GM21723 (cell line): Measurements from ENCODE around the gene MLLT1.

Experiments
- ATAC-seq: cut with Tn5 transposase; IDR thresholded peaks from one replicate; pipeline ENCODE4 v1.9.1; 2021; ENCODE audit warnings: mild to moderate bottlenecking, moderate library complexity; ENCODE audit not compliant: unreplicated experiment

Gene MLLT1

DNA sequence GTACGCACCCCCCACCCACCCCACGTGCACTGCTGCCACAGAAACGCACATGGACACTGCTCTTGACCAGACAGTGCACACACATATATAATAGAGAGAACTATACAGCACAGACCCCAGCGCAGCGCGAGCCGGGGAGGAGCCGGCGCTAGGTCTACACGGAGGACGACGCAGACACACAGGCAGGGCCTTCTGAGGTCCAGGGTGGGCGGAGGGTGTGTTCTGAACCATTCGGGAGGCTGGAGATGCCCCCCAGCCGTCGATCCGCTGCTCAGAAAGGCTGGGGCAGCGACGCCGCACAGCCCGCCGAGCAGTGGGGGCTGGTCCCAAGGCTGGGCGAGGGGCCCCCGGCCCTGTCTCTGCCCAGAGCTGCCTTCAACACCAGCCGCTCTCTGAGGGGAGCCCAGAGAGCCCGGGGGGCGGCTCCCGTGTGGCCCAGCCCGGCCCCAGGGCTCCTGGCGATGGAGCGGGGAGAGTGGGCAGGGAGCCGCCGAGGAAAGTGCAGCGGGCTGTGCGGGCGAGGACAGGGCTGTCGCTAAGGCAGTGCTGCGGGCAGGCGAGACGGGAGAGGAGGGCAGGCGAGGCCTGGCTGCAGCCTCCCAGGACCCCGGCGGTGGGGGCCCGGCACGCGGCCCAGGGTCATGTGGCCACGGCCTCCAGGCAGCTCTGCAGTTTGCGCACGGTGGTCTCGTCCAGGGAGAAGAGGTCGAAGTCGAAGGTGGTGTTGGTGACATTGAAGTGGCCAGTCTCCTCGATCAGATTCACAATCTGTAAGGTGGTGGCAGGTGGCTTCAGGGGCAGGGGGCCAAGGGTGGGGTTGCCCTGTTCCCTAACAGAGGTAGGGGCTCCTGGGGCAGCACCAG, 67.1 kb downstream of the MLLT1 start:
- ATAC-seq = no peak

DNA sequence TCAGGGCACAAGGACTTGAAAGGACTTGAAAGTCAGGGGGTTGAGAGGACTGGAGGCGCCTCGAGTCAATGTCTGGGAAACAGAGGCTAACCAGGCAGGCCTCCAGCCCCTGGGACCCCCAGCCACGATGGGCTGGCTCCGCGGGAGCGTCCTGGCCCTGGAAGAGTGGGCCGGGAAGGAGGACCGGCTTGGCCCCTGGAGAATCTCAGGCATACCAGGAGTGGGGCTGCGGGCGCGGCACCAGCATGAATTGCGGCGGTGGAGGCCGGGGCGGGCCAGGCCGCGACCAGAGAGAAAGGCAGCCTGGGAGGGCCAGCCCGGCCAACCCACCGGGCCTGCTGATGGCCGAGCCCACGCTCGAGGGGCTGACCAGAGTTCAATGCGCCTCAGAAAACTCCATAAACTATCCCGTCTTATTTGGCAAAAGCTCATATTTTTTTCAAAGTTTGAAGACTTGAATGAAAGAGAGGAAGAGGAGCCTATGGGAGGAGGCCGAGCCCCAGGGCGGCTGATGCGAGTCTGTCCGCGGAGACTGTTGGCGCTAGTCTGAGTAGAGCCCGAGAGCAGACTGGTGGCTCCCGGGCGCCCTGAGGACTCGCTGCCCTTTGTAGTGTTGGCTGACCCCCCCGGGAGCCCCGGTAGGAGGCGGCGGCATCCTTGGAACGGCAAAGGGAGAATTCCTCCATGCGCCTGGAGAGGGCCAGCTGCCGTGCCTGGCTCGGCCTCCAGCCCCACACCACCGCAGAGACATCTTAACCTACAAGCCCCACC, 68.0 kb downstream of the MLLT1 start:
- ATAC-seq = no peak

DNA sequence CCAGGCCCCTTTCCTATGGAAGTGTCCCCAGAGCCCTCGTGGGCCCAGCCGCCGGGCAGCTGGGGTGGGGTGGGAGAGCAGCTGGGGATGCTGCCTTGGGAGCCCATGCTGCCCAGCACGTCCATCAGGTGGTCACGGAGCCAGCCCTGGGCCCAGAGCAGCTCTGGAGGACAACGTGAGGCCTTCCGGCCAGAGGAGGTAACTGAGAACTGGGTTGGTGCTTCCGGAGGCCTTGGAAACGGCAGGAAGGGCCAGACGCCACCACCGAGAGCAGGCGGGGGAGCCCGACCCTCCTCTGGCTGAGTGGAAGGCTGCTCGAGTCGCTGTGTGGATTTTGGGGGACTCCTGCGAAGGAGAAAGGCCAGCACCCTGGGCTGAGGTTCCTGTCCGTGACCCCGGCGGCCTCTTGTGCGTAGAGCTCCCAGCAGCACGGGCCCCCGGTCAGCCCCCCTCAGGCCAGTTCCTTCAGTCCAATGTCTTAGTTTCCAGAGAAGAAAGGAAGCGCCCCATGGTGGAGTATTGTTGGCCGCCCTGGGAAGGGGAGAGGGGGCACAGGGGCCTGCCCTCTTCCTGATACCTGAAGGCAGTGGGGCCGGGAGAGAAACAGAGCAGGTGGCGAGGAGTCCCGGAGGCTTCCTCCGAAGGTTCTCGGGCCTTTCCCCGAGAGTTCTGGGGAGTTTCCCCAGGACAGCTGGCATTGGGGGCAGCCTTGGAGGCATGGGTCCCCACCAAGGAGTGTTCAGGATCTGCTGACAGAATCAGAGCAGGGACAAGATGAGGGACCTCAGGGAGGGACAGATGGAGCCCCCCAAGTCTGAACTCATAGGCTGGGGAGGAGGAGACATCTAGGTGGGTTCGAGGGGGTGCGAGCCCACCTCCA, 68.8 kb downstream of the MLLT1 start:
- no peak for ATAC-seq

DNA sequence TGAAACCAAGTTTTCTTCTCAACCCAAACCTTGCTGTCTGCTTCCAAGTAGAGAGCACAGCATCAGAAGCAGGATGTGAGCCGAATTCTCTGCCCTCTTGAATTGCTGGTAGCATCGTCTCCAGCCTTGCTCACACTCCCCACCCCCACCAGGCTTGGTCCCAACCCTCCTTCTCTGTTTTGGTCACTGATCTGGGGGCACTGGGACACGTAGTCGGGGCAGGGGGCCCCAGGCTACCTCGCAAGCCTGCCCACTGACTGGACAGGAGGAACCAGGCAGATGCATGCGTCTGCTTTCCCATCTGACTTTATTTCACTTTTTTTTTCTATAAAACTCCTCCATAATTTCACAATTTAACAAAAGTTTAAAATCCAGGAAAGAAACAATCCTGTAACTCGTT, 69.7 kb downstream of the MLLT1 start:
- ATAC-seq = no peak

DNA sequence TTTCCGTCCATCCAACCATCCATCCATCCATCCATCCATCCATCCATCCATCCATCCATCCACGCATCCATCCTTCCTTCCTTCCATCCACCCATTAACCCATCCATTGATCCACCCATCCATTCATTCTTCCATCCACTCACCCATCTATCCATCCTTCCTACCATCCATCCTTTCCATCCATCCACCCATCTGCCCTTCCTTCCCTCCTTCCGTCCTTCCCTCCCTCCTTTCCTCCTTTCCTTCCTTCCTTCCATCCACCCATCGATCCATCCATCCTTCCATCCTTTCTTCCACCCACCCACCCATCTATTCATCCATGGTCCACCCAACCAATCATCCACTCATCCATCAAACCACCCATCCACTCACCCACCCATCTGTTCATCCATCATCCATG, 70.1 kb downstream of the MLLT1 start:
- ATAC-seq = no peak

DNA sequence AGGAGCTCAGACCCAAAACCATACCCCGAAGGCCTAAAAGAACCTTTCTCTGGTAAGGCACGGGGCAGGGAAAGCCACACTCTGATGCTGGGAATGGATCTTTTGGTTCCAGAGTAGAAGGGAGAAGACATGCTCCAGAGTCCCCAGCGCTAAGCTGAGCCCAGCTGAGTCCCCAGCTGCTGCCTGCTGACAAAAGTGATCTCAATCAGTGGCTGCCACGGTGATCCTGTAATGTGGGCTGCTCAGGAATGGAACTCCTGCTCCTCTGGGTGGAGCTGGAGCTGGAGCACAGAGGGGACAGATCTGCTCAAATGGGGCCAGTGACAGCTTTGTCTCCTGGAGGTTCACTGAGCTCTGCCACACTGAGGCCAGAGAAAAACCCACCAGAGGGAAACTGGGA, 70.5 kb downstream of the MLLT1 start:
- no peak for ATAC-seq

DNA sequence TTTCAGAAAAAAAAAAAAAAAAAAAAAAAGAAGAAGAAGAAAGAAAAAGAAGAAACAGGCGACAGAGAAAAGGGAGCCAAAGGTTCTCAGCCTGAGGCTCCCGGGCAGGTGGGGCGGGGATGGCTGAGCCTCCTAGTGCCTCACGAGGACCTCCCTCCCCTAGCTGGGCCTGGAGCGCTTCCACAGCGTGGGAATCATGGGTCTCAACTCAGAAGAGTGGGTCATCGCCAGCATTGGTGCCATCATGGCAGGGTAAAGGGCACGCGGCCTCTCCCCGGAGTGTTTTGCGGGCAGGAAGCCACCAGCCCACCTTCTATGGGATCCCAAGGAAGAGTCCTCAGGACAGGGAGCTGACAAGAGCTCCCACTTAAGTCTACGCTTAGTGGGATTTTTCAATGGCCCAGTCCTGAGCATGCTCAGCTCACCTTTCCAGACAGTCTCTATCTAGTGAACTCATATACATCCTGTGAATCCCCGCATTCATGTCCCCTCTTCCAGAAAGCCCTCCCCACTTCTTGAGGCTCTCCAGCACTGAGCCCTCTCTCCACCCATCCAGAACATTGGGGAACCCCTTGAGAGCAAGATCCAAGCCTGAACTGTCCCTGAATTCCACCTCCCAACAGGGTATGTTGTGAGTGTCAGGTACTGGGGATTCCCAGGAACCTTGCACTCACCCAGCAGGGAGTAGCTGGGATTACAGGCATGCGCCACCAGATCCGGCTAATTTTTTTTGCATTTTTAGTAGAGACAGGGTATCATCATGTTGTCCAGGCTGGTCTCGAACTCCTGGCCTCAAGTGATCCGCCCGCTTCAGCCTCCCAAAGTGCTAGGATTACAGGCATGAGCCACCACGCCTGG, 74.7 kb downstream of the MLLT1 start:
- no peak for ATAC-seq

DNA sequence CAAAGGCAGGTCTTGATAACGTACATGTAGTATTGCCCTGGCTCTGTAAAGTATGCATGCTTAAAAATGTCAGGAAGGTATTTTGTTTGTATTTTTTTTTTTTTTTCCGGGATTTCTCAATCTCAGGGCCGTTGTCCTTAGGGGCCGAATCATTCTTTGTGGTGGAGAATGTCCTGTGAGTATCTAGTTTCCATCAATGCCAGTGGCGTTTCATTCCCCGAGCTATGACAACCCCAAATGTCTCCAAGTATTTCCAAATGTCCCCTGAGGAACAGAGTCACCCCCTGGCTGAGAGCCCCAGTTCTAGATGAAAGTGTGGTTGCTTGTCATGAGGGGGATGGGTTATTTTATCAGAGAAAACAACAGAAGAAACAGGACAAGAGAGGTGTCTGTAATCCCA, 75.6 kb downstream of the MLLT1 start:
- no peak for ATAC-seq

DNA sequence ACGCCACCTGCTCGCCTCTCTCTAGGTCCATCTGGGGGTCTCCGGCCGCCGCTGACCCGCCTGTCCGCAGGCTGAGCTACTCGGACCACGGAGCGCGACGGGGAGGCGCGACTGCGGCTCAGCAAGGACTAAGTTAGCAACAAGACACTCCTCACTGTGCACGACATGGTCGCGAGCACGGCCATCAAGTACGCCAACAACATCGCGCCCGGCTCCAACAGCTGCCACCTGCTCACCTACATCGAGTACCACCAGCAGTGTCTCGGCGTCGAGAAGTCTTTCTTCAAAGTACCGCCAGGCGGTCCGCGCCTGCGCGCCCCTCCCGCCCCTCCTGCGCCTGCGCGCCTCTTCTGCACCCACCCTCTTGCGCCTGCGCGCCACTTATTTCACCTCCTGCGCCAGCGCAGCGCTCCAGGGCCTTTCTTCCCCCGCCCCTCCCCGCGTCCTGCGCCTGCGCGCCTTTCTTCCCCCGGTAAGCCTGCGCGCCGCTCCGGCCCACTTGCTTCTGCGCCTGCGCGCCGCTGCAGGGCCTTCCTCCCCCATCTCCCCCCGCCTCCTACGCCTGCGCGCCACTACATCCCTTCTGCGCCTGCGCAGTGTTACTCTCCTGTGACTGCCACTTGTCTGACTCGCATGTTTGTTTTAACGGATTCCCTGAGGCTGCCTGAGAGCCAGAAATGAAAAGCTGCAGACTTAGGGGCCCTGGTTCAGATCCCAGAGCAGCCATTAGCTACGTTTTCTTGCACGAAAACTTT, 80.4 kb downstream of the MLLT1 start:
- peak; percentile 65 for ATAC-seq

DNA sequence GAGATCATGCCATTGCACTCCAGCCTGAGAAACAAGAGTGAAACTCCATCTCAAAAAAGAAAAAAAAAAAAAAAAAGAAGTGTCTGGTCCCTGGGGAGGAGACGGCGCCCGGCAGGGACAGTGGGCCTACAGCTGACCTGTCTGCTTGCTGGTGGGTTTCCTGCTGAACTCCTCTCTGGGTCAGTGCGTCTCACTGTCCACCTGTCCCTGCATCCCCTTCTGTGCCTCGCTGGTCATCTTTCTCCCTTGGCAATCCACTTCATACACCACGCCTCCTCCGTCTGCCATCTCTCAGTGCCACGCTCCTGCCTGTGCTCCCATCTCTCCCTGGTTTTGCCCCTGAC, 80.9 kb downstream of the MLLT1 start:
- peak; percentile 23 for ATAC-seq

DNA sequence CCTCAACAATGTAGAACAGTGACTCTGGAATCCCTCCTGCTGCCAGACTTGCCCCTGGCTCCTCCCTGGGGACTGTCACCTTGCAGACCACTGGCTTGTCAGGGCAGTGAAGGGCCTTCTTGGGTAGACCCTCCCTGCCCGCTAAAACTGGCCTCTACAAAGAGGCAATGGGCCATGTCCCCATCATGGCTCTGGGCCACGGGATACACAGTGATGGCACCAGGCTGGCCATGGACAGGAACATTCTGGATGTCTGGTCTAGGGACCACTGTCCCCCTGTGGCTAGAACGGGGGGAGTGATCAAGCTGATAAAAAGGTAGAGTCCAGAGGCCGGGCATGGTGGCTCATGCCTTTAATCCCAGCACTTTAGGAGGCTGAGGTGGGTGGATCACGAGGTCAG, 83.4 kb downstream of the MLLT1 start:
- ATAC-seq = no peak

DNA sequence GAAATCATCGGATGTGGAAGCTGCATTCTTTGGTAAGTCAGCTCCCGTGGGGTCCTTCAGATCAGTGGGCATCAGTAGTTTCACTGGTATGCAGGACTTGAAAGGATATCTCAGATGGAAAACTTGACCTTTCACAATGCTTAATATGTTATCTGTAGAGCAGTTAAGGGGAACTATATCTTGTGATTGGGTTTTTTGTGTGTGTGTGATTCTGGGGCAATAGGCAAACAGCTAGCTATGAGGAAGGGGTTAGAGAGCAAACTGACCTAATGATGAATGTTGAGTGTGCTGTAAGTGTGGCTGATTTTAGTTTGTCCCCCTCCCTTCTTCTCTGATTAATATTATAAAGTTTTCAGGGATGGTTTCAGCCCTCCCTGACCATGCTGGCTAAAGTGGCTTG, 91.0 kb downstream of the MLLT1 start:
- ATAC-seq = no peak

DNA sequence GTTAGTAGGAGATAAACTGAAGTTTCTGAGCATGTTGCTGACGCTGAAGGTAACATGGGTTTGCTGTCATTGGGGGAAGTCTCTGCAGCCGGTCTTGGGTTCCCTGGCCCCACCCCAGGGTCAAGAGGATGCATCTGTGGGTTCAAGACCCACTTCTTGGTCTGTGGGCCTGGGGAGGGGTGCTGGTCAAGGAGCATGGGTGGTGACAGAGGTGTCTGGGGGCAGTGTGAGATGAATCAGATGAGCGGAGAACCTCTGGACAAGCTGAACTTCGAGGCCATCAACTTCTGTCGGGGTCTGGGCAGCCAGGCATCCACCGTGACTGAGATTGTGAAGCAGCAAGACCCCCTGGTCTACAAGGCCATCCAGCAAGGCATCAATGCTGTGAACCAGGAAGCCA, 92.4 kb downstream of the MLLT1 start:
- no peak for ATAC-seq

DNA sequence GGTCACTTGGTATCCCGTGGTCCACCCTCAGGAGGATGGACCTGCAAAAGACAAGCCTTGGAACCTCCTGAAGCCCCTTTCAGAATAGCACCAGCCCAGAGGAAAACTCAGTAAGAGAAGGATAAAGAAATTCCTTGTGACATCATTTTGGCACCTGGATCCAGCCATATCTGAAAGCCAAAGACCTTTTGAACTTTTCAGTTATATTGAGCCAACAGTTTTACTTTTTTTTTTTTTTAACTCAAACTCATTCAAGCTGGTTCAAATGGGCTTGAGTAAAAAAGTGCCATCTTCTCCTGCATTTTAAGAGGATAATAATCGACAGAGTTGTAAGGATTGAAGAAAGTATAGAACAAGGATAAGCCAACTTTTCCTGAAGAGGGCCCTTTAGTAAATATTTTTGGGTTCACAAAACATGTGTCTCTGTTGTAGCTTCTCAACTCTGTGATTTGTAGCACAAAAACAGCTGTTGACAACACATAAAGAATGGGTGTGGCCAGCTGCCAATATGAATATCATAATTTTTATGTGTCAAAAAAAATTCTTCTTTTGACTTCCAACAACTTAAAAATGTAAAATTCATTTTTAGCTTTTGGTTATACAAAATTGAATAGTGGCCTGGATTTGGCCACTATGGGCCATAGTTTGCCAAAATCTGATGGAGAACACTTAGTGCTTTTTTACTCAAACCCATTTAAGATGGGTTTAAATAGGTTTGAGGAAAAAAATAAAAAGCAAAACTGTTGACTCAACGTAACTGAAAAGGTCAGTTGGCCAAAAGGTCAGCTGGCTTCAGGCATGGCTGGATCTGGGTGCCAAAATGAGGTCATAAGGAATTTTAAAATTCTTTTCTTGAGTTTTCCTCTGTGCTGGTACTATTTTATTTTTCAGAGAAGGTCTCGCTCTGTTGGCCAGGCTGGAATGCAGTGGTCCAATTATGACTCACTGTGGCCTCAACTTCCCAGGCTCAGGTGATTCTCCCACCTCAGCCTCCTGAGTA, 93.6 kb downstream of the MLLT1 start:
- no peak for ATAC-seq

DNA sequence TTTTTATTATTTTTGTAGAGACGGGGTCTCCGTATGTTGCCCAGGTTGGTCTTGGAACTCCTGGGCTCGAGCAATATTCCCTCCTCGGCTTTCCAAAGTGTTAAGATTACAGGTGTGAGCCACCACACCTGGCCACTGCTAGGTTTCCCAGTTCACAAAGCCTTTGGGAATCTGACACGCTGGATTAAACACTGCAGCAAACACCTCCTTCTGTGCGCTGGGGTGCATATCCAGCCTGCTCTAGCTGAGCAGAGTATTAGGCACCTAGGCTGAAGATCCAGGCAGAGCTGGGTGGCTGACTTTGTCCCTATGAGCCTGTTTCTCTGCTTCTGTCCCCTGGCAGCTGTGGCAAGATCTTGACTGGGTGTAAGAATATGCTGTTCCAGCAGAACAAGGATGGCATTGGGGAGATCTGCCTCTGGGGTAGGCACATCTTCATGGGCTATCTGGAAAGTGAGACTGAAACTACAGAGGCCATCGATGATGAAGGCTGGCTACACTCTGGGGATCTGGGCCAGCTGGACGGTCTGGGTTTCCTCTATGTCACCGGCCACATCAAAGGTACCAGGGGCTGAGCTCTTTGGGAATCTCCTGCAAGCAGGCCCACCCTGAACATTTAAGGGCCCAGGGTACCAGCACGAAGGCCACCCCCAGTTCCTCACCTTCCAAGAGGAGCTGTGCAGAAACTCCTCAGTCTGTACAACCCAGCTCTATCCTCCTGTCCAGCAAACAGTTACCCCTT, 94.5 kb downstream of the MLLT1 start:
- no peak for ATAC-seq

DNA sequence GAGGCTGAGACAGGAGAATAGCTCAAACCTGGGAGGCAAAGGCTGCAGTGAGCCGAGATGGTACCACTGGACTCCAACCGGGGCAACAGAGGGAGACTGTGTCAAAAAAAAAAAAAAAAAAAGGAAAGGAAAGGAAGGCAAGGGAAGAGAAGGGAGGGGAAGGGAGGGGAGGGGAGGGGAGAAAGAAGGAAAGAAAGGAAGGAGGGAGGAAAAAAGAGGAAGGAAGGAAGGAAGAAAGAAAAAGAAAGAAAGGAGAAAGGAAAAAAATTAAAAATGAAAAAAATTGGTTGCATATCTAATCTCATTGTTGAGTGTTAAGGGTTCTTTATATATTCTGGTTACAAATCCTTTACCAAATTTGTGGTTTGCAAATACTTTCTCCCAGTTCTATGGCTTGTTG, 98.7 kb downstream of the MLLT1 start:
- no peak for ATAC-seq

DNA sequence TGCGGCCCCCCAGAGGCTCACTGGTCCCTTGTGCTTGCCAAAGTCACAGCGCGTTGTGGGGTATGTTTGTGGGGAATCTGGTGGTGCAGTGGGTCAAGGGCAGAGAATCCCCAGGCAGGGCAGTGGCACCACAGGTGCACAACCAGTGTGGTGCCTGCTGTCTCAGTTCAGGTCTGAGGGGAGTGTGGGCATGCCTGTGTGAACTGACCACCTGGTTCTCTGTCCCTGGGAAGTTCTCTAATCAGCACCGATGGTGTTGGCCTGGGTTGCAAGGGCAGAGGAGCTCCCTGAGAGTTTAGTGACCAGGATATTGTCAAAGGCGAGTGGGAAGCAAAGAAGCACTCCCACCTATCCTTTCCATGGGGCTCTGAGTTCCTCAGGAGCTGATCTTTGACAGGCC, 106.6 kb downstream of the MLLT1 start:
- ATAC-seq = no peak
